Cardiac muscle cell (in vitro differentiated cells and primary cell): ENCODE data around the gene SPATA31D4. TPM values are rescaled to one million over a fixed set of nuclear protein-coding genes. Genes with fewer than 3 reads are reported as not detected.
"Not testable (repeated sequence)": the region's sequence is repeated elsewhere in the genome, so short reads cannot be mapped to it uniquely, and the experiment has no call there.

Source experiments
- DNase-seq, 2 donors: peaks; one replicate each; pipeline versions ENCODE4 v3.0.0 to v3.0.0-alpha.2; 2010 to 2017; ENCODE audit warnings: low read depth in 1 of 2, low spot score in 1 of 2
- H3K27ac ChIP-seq: fragments of 200-600 bp; sonication (generic); 2 replicates; pipeline ENCODE4 v1.5.1; 2016
- H3K27me3 ChIP-seq: fragments of 200-600 bp; sonication (generic); 2 replicates; pipeline ENCODE4 v1.6.0; 2016; ENCODE audit warnings: control low read depth
- H3K36me3 ChIP-seq: fragments of 200-600 bp; sonication (generic); 2 replicates; pipeline ENCODE4 v1.5.1; 2016; ENCODE audit warnings: control low read depth
- H3K4me1 ChIP-seq: fragments of 200-600 bp; sonication (generic); 2 replicates; pipeline ENCODE4 v1.8.1; 2017; ENCODE audit warnings: low read depth, mild to moderate bottlenecking, mixed run types
- H3K4me3 ChIP-seq: fragments of 200-600 bp; sonication (generic); 2 replicates; pipeline ENCODE4 v1.5.1; 2016; ENCODE audit warnings: mild to moderate bottlenecking
- H3K9me3 ChIP-seq: fragments of 200-600 bp; sonication (generic); 2 replicates; pipeline ENCODE4 v1.5.1; 2017; ENCODE audit warnings: low read depth, mild to moderate bottlenecking, control low read depth
- polyA plus RNA-seq: library from polyadenylated mRNA; unstranded; fragments of >200 nt; fragmentation: Nextera tagmentation; extraction: Ambion mirVana; gene quantifications from 2 replicates; pipeline ENCODE4 v1.2.1, GENCODE V29; 2016
- total RNA-seq: library from RNA; depleted of rRNA; stranded (reverse); fragments of >200 nt; gene quantifications from 2 replicates; pipeline ENCODE4 v1.2.3, GENCODE V29; 2016
- TF ChIP-seq, protein P1 (sequence below): IDR thresholded peaks from 2 replicates; pipeline ENCODE4 v1.5.1; 2012; ENCODE audit warnings: low read depth, mild to moderate bottlenecking, low read length

SPATA31D4 gene
- total RNA-seq (not detected in 2 replicates), polyA plus RNA-seq (not detected in 2 replicates)

DNA sequence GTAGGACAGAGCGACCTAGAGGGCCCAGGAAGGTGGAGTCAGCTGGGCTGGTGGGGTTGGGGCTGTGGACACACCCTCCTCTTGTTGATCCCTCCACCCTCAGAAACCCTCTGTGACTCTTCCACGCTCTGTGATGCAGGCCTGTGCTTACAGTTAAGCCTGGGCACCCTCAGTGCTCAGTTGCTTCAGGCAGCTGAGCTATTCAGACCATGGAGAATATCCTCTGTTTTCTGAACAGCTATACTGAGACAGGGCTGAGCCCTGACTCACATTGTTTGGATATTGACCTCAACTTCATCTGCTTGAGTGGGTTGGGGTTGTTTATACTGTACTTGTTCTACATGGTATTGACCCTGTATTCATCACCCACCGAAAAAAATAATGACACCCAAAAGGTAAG, at the start of gene SPATA31D4:
Gene SPATA31D4, plus strand, starts transcription at position 124 of the 400 bp plus-strand sequence. Its CDS starts 86 bp downstream, at position 210.
- not testable (repeated sequence) for H3K9me3 ChIP-seq, DNase-seq, H3K4me1 ChIP-seq, H3K27me3 ChIP-seq, H3K36me3 ChIP-seq, H3K4me3 ChIP-seq, H3K27ac ChIP-seq

DNA sequence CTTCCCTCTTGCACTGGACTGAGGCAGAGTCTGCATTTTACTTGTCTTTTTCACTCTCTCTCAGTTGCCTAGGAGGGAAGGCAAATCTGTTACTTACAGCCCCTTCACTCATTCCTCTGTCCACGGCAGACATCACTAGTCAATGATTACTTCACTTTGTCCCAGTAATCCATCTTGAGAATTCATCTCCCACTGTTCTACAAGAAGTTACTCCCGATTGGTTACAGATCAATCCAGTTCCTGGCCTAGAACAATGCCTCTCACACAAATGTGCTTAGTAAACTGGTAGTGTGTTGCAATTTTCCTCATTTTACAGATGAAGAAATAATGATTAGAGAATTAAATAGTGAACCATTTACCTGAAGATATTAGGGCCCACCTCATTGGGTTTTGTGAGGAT, 49.7 kb upstream of the SPATA31D4 start:
- DNase-seq: no peak
- Histone ChIP-seq H3K9me3 (no peaks in the 10 kb centered on the region), H3K36me3 (no peaks in the 10 kb centered on the region), H3K27ac (no peak overlapping the region), H3K27me3 (peaks cover 8% of the 10 kb centered on the region), H3K4me3 (no peak overlapping the region), H3K4me1 (no peaks in the 10 kb centered on the region)
- TF ChIP-seq, protein P1, sequence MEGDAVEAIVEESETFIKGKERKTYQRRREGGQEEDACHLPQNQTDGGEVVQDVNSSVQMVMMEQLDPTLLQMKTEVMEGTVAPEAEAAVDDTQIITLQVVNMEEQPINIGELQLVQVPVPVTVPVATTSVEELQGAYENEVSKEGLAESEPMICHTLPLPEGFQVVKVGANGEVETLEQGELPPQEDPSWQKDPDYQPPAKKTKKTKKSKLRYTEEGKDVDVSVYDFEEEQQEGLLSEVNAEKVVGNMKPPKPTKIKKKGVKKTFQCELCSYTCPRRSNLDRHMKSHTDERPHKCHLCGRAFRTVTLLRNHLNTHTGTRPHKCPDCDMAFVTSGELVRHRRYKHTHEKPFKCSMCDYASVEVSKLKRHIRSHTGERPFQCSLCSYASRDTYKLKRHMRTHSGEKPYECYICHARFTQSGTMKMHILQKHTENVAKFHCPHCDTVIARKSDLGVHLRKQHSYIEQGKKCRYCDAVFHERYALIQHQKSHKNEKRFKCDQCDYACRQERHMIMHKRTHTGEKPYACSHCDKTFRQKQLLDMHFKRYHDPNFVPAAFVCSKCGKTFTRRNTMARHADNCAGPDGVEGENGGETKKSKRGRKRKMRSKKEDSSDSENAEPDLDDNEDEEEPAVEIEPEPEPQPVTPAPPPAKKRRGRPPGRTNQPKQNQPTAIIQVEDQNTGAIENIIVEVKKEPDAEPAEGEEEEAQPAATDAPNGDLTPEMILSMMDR: no peak

DNA sequence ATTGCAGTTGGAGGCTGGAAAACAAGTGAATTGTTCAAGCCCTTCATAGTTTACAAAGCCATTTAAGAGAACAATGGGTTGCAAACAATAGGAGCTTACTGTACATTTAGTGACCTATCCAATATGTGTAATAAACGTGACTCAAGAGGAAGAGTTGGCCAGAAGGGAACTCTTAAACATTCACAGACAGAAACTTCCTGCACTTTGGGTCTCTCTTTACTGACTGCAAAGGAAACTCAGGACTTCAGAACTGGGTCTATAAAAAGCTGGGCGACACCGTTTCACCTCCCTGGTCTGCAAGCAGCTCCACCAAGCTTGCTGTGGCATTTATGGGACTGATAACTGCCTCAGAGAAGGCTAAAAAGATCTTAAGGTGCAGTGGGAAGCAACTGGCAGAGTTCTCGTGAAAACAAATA, 48.7 kb upstream of the SPATA31D4 start:
- no peaks in the 10 kb centered on the region for H3K36me3 ChIP-seq
- H3K27ac ChIP-seq: no peak overlapping the region
- DNase-seq: no peak
- peaks cover 8% of the 10 kb centered on the region for H3K27me3 ChIP-seq
- H3K4me1 ChIP-seq: peaks cover 5% of the 10 kb centered on the region
- TF ChIP-seq, protein P1: no peak
- H3K4me3 ChIP-seq: no peak overlapping the region
- no peaks in the 10 kb centered on the region for H3K9me3 ChIP-seq

DNA sequence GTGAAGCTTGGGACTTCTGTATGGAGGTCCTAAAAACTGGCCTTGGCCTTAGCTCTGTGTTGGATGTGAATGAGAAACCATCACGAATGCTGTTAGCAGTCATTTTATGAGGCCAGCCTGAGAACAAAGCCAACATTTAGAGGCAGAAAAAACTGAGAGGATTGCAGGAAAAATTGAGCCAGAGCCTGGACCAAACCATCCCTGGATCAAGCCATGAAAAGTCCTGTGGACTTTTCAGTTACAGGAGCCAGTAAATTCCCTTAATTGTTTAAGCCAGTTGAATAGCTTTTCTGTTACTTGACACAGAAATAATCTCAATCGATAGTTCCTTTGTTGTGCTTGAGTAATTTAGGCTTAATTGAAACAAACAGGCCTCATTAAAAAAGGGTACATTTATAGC, 42.6 kb upstream of the SPATA31D4 start:
- no peak for DNase-seq
- no peak overlapping the region for H3K27ac ChIP-seq
- TF ChIP-seq, protein P1: no peak
- H3K27me3 ChIP-seq: no peaks in the 10 kb centered on the region
- no peaks in the 10 kb centered on the region for H3K9me3 ChIP-seq
- H3K4me1 ChIP-seq: peaks cover 5% of the 10 kb centered on the region
- H3K4me3 ChIP-seq: no peak overlapping the region
- H3K36me3 ChIP-seq: no peaks in the 10 kb centered on the region

DNA sequence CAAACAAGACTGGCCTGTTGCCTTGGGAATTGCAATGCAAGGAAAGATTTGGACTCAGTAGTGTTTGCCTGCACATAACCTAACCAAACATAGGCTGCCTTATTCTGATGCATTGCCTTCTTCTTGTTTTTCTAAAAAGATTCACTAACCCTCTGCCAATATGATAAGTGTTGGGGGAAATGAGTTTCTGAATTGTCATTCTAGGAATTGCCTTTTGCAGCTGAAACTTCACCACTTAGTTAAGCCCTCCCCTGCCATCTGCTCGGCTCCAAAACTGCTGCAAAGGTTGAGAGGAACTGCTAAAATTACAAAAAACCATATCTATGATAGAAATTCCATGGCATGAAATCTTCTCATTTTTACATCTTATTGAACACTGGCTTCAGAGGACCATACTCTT, 41.6 kb upstream of the SPATA31D4 start:
- TF ChIP-seq, protein P1: no peak
- no peaks in the 10 kb centered on the region for H3K36me3 ChIP-seq
- no peaks in the 10 kb centered on the region for H3K27me3 ChIP-seq
- H3K9me3 ChIP-seq: no peaks in the 10 kb centered on the region
- no peak for DNase-seq
- H3K4me1 ChIP-seq: peaks cover 5% of the 10 kb centered on the region
- no peak overlapping the region for H3K27ac ChIP-seq
- H3K4me3 ChIP-seq: no peak overlapping the region

DNA sequence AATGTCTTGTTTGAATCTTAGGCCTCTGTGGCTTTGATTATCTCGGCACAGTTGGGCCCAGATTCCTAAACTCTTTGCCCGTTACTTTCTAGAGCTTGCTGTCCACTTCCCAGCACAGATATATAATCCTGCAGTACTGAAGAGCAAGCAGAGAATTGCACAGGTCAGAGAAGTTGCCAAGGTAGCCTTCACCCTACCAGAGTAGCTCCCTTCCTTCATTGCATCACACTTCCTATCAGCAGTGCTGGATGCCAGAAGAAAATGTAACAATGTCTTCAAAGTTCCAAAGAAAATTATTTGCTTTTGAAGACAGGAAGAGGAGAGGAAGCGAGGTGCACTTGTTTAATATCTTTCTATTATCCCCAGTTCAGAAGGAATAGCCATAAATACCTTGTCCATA, 38.1 kb upstream of the SPATA31D4 start:
- no peak overlapping the region for H3K4me3 ChIP-seq
- peak in 1 of 2 donors; percentile 45 for DNase-seq
- no peaks in the 10 kb centered on the region for H3K4me1 ChIP-seq
- TF ChIP-seq, protein P1: no peak
- H3K9me3 ChIP-seq: no peaks in the 10 kb centered on the region
- H3K27me3 ChIP-seq: no peaks in the 10 kb centered on the region
- no peak overlapping the region for H3K27ac ChIP-seq
- no peaks in the 10 kb centered on the region for H3K36me3 ChIP-seq
